OCI-LY3 (cell line): ENCODE measurements around the gene ANKLE1.
A peak's percentile ranks its signal among the peaks of the same experiment; 100 is the strongest.

Experiments
- H2AFZ ChIP-seq: fragments of 200-600, 300-600 bp; shearing (Covaris generic); 2 replicates; pipeline ENCODE4 v1.6.0; 2014; ENCODE audit warnings: antibody characterized with exemption, low read depth, low read length
- H3K27ac ChIP-seq: fragments of 200-600, 300-600 bp; sonication (generic); 2 replicates; pipeline ENCODE4 v1.5.1; 2014; ENCODE audit warnings: mild to moderate bottlenecking, low read length, moderate library complexity, mixed read lengths
- H3K27me3 ChIP-seq: fragments of 200-600, 300-600 bp; sonication (generic); 2 replicates; pipeline ENCODE4 v1.6.1; 2014; ENCODE audit warnings: low read depth, low read length, mixed read lengths
- H3K36me3 ChIP-seq: fragments of 200-600, 300-600 bp; sonication (generic); replicated peaks from 2 replicates; pipeline ENCODE3; 2014; ENCODE audit warnings: low read depth, low read length, mixed read lengths
- H3K4me1 ChIP-seq: fragments of 300-600, 200-600 bp; sonication (generic); 2 replicates; pipeline ENCODE4 v1.6.1; 2014; ENCODE audit warnings: low read length, mixed read lengths
- H3K4me2 ChIP-seq: fragments of 200-600, 300-600 bp; sonication (generic); 2 replicates; pipeline ENCODE4 v1.6.1; 2014; ENCODE audit warnings: low read length, mixed read lengths
- H3K4me3 ChIP-seq: fragments of 300-600, 200-600 bp; sonication (generic); 2 replicates; pipeline ENCODE4 v1.5.1; 2014; ENCODE audit warnings: antibody characterized with exemption, mild to moderate bottlenecking, low read length, moderate library complexity
- H3K79me2 ChIP-seq: fragments of 300-600, 200-600 bp; shearing (Covaris generic); 2 replicates; pipeline ENCODE4 v1.6.1; 2014; ENCODE audit warnings: mild to moderate bottlenecking, low read length, mixed read lengths
- H3K9ac ChIP-seq: fragments of 300-600, 200-600 bp; shearing (Covaris generic); 2 replicates; pipeline ENCODE4 v1.6.0; 2014; ENCODE audit warnings: mild to moderate bottlenecking, low read length, moderate library complexity
- H3K9me3 ChIP-seq: fragments of 200-600, 300-600 bp; shearing (Covaris generic); 2 replicates; pipeline ENCODE4 v1.6.1; 2014; ENCODE audit warnings: low read length, mixed read lengths; ENCODE audit not compliant: insufficient read depth
- H4K20me1 ChIP-seq: fragments of 200-600, 300-600 bp; sonication (generic); 2 replicates; pipeline ENCODE4 v1.6.1; 2016; ENCODE audit warnings: low read length, mixed read lengths; ENCODE audit not compliant: insufficient read depth
- EZH2phosphoT487 ChIP-seq: fragments of 200-600 bp; shearing (Covaris generic); IDR thresholded peaks from 2 replicates; pipeline ENCODE4 v1.6.1; 2018; ENCODE audit warnings: antibody characterized with exemption, mixed run types, low read depth
- TF ChIP-seq, protein P1 (sequence below): fragments of 200-600, 300-600 bp; sonication (generic); IDR thresholded peaks from 2 replicates; pipeline ENCODE4 v1.5.1; 2014; ENCODE audit warnings: antibody characterized with exemption, low read length, low read depth

The ANKLE1 gene

DNA sequence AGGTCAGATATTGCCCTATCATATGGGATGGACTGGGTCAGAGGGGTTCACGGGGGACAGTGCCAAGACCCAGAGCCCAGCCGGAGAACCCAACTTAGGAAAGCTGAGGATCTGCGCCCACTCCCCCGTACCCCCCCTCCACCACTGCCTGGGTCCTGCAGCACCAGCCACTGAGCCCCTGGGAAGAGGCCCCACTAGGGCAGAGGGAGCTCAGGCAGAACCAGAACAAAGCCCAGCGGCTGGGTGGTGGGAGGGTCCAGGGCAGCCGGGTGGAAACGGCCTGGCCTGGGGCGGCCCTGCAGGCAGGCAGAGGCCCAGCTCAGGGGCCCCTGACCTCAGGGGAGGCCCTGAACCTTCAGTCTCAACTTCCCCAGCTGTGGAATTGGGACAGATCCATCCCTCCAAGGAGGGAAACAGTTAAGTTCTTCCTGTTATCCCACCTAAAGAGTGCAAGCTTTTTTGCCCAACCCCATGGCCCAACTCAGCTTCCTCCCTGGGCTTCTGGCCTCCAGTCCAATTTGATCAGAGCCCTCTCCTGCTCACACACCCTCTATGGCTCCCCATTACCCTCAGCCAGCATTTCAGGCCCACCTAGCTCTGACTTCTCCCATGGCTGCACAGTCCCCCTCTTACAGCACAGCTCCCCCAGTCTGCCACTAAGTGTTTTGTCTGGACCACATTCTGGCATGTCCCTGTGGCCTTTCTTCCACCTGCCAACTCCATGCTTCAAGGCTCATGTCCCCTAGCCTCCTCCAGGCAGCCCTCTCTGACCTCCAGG lies 39.1 kb upstream of the ANKLE1 start:
- no peak overlapping the region for H3K9ac ChIP-seq
- H3K79me2 ChIP-seq, result peaks cover 27% of the 10 kb centered on the region; the same call in 1 of the 2 replicates
- no peak overlapping the region for H3K27ac ChIP-seq
- H3K27me3 ChIP-seq, result peaks cover 4% of the 10 kb centered on the region; the same call in 1 of the 2 replicates
- no peak overlapping the region for H3K4me3 ChIP-seq
- no peak overlapping the region for H3K4me2 ChIP-seq
- TF ChIP-seq EZH2phosphoT487, result no peak
- TF ChIP-seq, protein P1, sequence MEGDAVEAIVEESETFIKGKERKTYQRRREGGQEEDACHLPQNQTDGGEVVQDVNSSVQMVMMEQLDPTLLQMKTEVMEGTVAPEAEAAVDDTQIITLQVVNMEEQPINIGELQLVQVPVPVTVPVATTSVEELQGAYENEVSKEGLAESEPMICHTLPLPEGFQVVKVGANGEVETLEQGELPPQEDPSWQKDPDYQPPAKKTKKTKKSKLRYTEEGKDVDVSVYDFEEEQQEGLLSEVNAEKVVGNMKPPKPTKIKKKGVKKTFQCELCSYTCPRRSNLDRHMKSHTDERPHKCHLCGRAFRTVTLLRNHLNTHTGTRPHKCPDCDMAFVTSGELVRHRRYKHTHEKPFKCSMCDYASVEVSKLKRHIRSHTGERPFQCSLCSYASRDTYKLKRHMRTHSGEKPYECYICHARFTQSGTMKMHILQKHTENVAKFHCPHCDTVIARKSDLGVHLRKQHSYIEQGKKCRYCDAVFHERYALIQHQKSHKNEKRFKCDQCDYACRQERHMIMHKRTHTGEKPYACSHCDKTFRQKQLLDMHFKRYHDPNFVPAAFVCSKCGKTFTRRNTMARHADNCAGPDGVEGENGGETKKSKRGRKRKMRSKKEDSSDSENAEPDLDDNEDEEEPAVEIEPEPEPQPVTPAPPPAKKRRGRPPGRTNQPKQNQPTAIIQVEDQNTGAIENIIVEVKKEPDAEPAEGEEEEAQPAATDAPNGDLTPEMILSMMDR, result no peak
- H3K4me1 ChIP-seq, result peaks cover 18% of the 10 kb centered on the region
- peaks cover 16% of the 10 kb centered on the region; the same call in 1 of the 2 replicates for H4K20me1 ChIP-seq
- H3K9me3 ChIP-seq, result no peaks in the 10 kb centered on the region
- H2AFZ ChIP-seq, result no peak overlapping the region
- H3K36me3 ChIP-seq, result peaks cover 3% of the 10 kb centered on the region

DNA sequence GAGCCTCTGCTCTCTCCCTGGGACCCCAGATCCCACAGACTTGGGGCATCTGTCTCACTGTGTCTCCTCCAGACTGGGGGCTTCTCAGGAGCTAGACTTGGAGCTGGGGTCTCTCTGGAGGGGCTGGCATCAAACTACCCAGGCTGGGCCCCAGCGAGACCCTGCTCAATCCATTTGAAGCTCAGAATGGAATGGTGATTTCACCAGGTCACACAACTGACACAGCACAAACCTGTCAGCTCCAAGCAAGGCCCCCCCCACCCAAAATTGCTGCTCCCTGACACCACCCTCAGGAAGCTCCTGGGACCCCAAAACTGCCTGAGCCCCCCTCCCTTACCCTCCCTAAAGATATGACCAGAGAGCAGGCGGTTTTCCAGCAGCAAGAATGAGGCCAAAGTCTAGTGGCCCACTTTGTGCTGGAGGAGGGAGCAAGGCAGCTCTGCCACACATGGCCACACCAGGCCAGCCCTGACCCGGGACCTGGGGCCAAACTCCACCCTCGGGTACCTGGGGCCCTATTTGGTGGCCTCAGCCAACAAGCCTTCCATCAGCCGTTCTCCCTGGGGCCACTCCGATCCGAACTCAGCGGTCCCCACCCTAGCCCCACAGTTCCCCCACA lies 38.4 kb upstream of the ANKLE1 start:
- no peak overlapping the region for H2AFZ ChIP-seq
- H3K9me3 ChIP-seq, result no peaks in the 10 kb centered on the region
- H3K79me2 ChIP-seq, result peaks cover 27% of the 10 kb centered on the region; the same call in 1 of the 2 replicates
- peaks cover 16% of the 10 kb centered on the region; the same call in 1 of the 2 replicates for H4K20me1 ChIP-seq
- peaks cover 18% of the 10 kb centered on the region for H3K4me1 ChIP-seq
- TF ChIP-seq, protein P1, result no peak
- TF ChIP-seq EZH2phosphoT487, result no peak
- no peak overlapping the region for H3K27ac ChIP-seq
- peak overlapping the region; percentile 89 for H3K4me3 ChIP-seq
- peaks cover 4% of the 10 kb centered on the region; the same call in 1 of the 2 replicates for H3K27me3 ChIP-seq
- peak overlapping the region; percentile 75; the same call in 1 of the 2 replicates for H3K9ac ChIP-seq
- H3K4me2 ChIP-seq, result peak overlapping the region; percentile 85
- no peaks in the 10 kb centered on the region for H3K36me3 ChIP-seq

DNA sequence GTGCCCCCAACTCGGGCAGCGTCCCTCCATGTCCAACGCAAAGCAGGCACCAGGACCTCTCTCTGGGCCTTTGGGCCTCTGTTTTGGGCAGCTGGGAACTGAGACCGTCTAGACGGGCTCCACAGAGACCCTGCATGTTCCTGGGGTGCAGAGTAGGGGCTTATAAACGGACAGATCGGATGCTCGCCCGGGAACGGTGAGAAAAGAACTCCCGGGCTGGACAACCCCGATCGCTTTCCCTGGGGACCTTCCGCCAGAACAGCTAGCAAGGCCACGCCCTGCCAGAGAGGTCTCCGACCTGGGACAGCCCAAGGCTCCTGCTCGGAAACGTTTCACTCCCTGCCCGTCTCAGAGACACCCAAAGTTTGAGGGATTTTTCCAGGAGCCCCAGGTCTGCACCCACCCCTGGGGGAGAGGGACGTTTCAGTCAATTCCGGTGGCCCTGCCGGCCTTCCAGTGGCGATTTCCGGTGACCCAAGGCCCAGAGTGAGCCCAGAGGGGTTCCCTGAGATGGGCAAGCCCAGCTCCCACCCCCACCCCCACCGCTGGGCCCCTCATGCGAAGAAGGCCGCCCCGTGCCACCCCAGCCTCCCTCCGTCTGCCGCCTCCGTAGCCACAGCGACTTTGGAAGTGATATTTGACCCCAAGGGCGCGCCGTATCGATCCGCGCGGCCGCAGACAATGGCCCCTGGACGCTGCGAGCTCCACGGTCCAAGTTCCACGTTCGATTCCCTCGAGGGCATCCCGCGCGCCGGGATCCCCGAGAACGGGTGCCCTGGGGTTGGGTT lies 37.7 kb upstream of the ANKLE1 start:
- no peak overlapping the region for H3K27ac ChIP-seq
- H3K9me3 ChIP-seq, result no peaks in the 10 kb centered on the region
- H3K9ac ChIP-seq, result peak overlapping the region; percentile 75
- no peak overlapping the region for H2AFZ ChIP-seq
- H4K20me1 ChIP-seq, result peaks cover 16% of the 10 kb centered on the region; the same call in 1 of the 2 replicates
- H3K27me3 ChIP-seq, result peaks cover 4% of the 10 kb centered on the region; the same call in 1 of the 2 replicates
- no peak for TF ChIP-seq EZH2phosphoT487
- TF ChIP-seq, protein P1, result no peak
- peaks cover 18% of the 10 kb centered on the region for H3K4me1 ChIP-seq
- peak overlapping the region; percentile 85 for H3K4me2 ChIP-seq
- H3K4me3 ChIP-seq, result peak overlapping the region; percentile 89
- no peaks in the 10 kb centered on the region for H3K36me3 ChIP-seq
- H3K79me2 ChIP-seq, result peaks cover 27% of the 10 kb centered on the region; the same call in 1 of the 2 replicates
